DND-41 (cell line): ENCODE results near the gene GZF1.

Experiments
- ATAC-seq: fragments of 200-7000 bp; cut with Tn5 transposase; 3 replicates; pipeline ENCODE4 v1.9.1; 2021; ENCODE audit warnings: low read depth; ENCODE audit not compliant: insufficient read depth
- DNase-seq: peaks from one replicate; pipeline ENCODE4 v3.0.0-alpha.2; 2020
- H2AFZ ChIP-seq: 2 replicates; pipeline ENCODE4 v1.6.0; 2012; ENCODE audit warnings: low read depth, low read length
- H3K27ac ChIP-seq: 2 replicates; pipeline ENCODE4 v1.5.1; 2012; ENCODE audit warnings: low read length, inconsistent platforms
- H3K27me3 ChIP-seq: fragments of 200-600 bp; sonication (generic); 2 replicates; pipeline ENCODE4 v1.6.0; 2012; ENCODE audit warnings: low read length, mild to moderate bottlenecking, inconsistent platforms; ENCODE audit not compliant: insufficient read depth, poor library complexity
- H3K36me3 ChIP-seq: 2 replicates; pipeline ENCODE4 v1.5.1; 2012; ENCODE audit warnings: low read length, inconsistent platforms; ENCODE audit not compliant: insufficient read depth
- H3K4me1 ChIP-seq: 2 replicates; pipeline ENCODE4 v1.5.1; 2012; ENCODE audit warnings: mild to moderate bottlenecking, low read length; ENCODE audit not compliant: insufficient read depth
- H3K4me2 ChIP-seq: 2 replicates; pipeline ENCODE4 v1.6.0; 2012; ENCODE audit warnings: mild to moderate bottlenecking, moderate library complexity, low read length, inconsistent platforms; ENCODE audit not compliant: insufficient read depth
- H3K4me3 ChIP-seq, 2 experiments: fragments of 200-600 bp in 1 of 2; shearing (Covaris generic) in 1 of 2; 2 replicates each; pipeline ENCODE4 v1.5.1; 2012 to 2016; ENCODE audit warnings: inconsistent platforms in 2 of 2, low read length in 2 of 2, mild to moderate bottlenecking in 2 of 2, low read depth in 1 of 2, moderate library complexity in 1 of 2
- H3K79me2 ChIP-seq: 2 replicates; pipeline ENCODE4 v1.6.0; 2012; ENCODE audit warnings: low read length, inconsistent platforms; ENCODE audit not compliant: insufficient read depth
- H3K9ac ChIP-seq: 2 replicates; pipeline ENCODE4 v1.6.0; 2012; ENCODE audit warnings: low read depth, mild to moderate bottlenecking, inconsistent platforms, low read length, moderate library complexity
- H3K9me3 ChIP-seq: 2 replicates; pipeline ENCODE4 v1.5.1; 2012; ENCODE audit warnings: low read length, moderate library complexity, mild to moderate bottlenecking, inconsistent platforms; ENCODE audit not compliant: insufficient read depth, severe bottlenecking
- H4K20me1 ChIP-seq: 2 replicates; pipeline ENCODE4 v1.6.0; 2012; ENCODE audit warnings: low read length; ENCODE audit not compliant: insufficient read depth
- EZH2 ChIP-seq: IDR thresholded peaks from 3 replicates; pipeline ENCODE4 v1.6.1; 2012; ENCODE audit warnings: borderline replicate concordance, low read depth, mild to moderate bottlenecking, moderate library complexity, low read length, inconsistent platforms; ENCODE audit not compliant: severe bottlenecking
- TF ChIP-seq, protein P1 (sequence below): IDR thresholded peaks from 2 replicates; pipeline ENCODE4 v1.5.1; 2012; ENCODE audit warnings: borderline replicate concordance, low read length, moderate library complexity, mild to moderate bottlenecking; ENCODE audit not compliant: poor library complexity, severe bottlenecking; ENCODE audit errors: extremely low read depth

Gene GZF1

DNA sequence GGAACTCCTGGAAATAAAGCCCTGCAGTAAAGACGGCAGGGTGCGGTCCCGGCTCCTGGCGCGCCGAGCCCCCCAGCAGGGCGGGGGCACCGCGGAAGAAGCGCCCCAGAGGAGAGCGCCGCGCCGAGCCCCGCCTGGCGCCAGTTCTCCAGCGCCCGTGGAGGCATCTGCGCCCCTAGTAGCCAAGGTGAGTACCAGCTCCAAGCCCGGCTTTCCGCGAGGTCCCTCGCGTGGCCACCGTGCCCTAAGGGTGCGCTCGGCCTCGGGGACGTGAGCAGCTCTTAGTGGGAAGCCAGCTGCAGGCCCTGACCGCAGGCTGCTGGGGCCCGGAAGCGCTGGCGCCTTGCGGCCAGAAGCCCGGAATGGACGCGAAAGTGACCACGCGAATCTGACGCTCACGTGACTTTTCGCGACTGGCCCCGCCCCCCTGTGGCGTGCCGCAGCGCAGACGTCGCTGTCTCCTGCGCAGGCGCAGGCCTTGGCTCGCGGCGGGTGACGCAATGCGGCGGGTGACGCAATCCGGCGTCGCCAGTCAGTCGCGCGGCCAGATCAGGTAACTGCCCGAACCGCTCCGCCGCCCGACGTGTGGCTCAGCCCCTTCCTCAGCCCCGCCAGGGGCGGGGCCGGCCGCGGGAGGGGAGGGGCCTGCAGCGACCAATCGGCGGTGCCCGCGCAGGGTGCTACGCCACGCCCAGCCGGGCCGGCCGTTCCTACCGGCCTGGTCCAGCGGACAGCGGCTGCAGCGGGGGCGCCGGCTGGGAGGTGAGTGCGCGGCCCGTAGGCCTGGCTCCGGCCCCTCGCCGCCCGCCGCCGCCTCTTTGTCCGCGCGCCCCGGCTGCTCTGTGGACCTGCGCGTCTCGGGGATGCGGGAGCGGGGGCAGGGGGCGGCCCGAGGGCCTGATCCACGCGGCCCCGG, at the start of gene GZF1:
Gene GZF1, plus strand, starts transcription at position 707 of the 916 bp plus-strand sequence. CDS start 2,202 bp downstream, outside the sequence.
- DNase-seq (peak; percentile 99), ATAC-seq (peak; percentile 79)
- Histone ChIP-seq H3K9me3 (no peaks in the 10 kb centered on the region), H3K4me3 (peak within 1 kb of the TSS; percentile 65 to 77), H3K27ac (peak within 1 kb of the TSS; percentile 90), H3K4me2 (peak within 1 kb of the TSS; percentile 98), H4K20me1 (peaks cover 39% of the 10 kb centered on the region), H3K4me1 (peaks cover 75% of the 10 kb centered on the region), H3K36me3 (peaks cover 25% of the 10 kb centered on the region), H3K79me2 (peaks cover 60% of the 10 kb centered on the region), H3K9ac (peak within 1 kb of the TSS; percentile 89), H3K27me3 (no peaks in the 10 kb centered on the region), H2AFZ (peak within 1 kb of the TSS; percentile 88)
- TF ChIP-seq EZH2, result no peak
- TF ChIP-seq, protein P1, sequence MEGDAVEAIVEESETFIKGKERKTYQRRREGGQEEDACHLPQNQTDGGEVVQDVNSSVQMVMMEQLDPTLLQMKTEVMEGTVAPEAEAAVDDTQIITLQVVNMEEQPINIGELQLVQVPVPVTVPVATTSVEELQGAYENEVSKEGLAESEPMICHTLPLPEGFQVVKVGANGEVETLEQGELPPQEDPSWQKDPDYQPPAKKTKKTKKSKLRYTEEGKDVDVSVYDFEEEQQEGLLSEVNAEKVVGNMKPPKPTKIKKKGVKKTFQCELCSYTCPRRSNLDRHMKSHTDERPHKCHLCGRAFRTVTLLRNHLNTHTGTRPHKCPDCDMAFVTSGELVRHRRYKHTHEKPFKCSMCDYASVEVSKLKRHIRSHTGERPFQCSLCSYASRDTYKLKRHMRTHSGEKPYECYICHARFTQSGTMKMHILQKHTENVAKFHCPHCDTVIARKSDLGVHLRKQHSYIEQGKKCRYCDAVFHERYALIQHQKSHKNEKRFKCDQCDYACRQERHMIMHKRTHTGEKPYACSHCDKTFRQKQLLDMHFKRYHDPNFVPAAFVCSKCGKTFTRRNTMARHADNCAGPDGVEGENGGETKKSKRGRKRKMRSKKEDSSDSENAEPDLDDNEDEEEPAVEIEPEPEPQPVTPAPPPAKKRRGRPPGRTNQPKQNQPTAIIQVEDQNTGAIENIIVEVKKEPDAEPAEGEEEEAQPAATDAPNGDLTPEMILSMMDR, result peak; percentile 36

DNA sequence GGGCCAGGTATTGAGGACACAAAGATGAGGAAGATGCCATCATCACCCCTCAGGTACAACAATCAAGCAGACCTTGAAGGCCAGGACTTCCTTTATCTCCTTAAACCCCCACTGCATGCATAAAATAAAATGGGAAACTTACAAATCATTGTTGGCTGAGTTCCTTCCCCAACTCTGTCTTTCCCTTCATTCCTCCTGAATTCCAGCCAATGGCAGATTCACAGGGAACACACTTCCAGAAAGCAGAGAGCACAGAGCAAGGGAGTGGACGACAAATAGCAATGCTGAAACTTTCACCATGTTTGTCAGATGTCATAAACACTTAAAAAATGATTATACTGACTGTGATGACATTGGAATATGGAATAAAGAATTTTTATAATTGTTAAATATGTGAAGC, 48.7 kb upstream of the GZF1 start:
- Histone ChIP-seq H3K27me3 (no peaks in the 10 kb centered on the region), H3K36me3 (no peaks in the 10 kb centered on the region), H2AFZ (no peak overlapping the region), H3K4me1 (no peaks in the 10 kb centered on the region), H3K4me2 (no peak overlapping the region), H3K4me3 (no peak overlapping the region), H3K79me2 (no peaks in the 10 kb centered on the region), H3K27ac (no peak overlapping the region), H3K9ac (no peak overlapping the region), H3K9me3 (no peaks in the 10 kb centered on the region), H4K20me1 (no peaks in the 10 kb centered on the region)
- TF ChIP-seq, protein P1, result no peak
- no peak for TF ChIP-seq EZH2
- no peak for ATAC-seq
- DNase-seq, result no peak

DNA sequence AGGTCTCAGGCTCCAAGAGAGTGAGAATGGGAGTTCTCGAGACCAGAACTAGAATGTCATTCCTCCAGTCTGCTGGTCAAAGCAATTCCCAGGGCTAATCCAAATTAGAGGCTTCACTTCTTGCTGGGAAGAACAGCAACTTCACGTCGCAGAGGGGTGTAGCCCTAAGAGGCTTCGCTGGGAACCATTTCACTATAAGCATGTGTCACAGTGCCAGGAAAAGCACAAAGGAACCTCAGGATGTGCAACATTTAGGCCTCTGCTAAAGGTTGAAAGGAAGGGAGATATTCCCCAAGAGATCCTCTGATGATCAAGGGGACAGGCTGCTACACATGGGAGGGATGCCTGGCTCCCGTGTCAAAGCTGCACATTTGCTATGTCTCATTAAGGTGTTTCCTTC, 47.3 kb upstream of the GZF1 start:
- no peak overlapping the region for H3K4me2 ChIP-seq
- TF ChIP-seq EZH2, result no peak
- TF ChIP-seq, protein P1, result no peak
- no peaks in the 10 kb centered on the region for H3K4me1 ChIP-seq
- H3K27ac ChIP-seq, result no peak overlapping the region
- no peaks in the 10 kb centered on the region for H4K20me1 ChIP-seq
- DNase-seq, result no peak
- no peak overlapping the region for H2AFZ ChIP-seq
- H3K4me3 ChIP-seq, result no peak overlapping the region
- no peak for ATAC-seq
- H3K9ac ChIP-seq, result no peak overlapping the region
- H3K27me3 ChIP-seq, result no peaks in the 10 kb centered on the region
- no peaks in the 10 kb centered on the region for H3K79me2 ChIP-seq
- H3K36me3 ChIP-seq, result no peaks in the 10 kb centered on the region
- H3K9me3 ChIP-seq, result no peaks in the 10 kb centered on the region

DNA sequence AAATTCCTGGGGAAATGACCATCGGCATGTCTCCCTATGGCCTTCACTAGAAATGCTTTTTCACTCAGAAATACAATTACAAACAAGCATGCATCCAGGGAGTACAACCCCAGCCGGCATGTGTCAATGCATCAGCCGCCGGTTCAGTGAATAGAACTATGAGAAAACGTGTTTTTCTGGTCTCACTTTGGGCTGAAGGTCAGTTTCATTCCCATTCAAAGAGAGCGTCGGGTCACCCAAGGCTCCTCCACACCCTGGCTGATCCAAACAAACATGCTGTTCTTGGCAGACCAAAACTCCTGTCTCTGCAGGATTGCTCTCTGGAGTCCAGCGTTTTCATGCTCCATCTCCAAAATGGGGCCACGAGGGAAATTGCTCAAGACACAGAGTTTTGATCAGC, 46.9 kb upstream of the GZF1 start:
- TF ChIP-seq, protein P1, result no peak
- no peak for TF ChIP-seq EZH2
- Histone ChIP-seq H2AFZ (no peak overlapping the region), H3K4me1 (no peaks in the 10 kb centered on the region), H3K27me3 (no peaks in the 10 kb centered on the region), H3K27ac (no peak overlapping the region), H4K20me1 (no peaks in the 10 kb centered on the region), H3K9ac (no peak overlapping the region), H3K4me3 (no peak overlapping the region), H3K9me3 (no peaks in the 10 kb centered on the region), H3K4me2 (no peak overlapping the region), H3K36me3 (no peaks in the 10 kb centered on the region), H3K79me2 (no peaks in the 10 kb centered on the region)
- ATAC-seq, result no peak
- DNase-seq, result no peak
